NOMO-1 treated with DMSO at 0.1 percent for 48 hours (cell line): ENCODE data around the gene ITGAE.
A peak's percentile ranks its signal among the peaks of the same experiment; 100 is the strongest.
"Not testable (repeated sequence)": the region's sequence is repeated elsewhere in the genome, so short reads cannot be mapped to it uniquely, and the experiment has no call there.

Source experiments
- DNase-seq: peaks from one replicate; lab custom pipeline; 2025; ENCODE audit not compliant: unreplicated experiment; lab: John Stamatoyannopoulos, UW

Gene ITGAE

GRCh38 chr17:3735515-3735914, 65.5 kb downstream of the ITGAE start:
- DNase-seq: peak; percentile 48

- not testable (repeated sequence) for DNase-seq
Observed at GRCh38 chr17:3734911-3735276, 66.1 kb downstream of the ITGAE start.

- no peak for DNase-seq
Observed at GRCh38 chr17:3732210-3732621, 68.8 kb downstream of the ITGAE start.

- DNase-seq: no peak
Observed at GRCh38 chr17:3730881-3731429, 70.0 kb downstream of the ITGAE start.

- DNase-seq: no peak
Observed at GRCh38 chr17:3729881-3730280, 71.1 kb downstream of the ITGAE start.

GRCh38 chr17:3728099-3728498, 72.9 kb downstream of the ITGAE start:
- DNase-seq: not testable (repeated sequence)

- DNase-seq: no peak
Observed at GRCh38 chr17:3727041-3727440, 73.9 kb downstream of the ITGAE start.

- DNase-seq: no peak
Observed at GRCh38 chr17:3724378-3725077, 76.5 kb downstream of the ITGAE start.

GRCh38 chr17:3723556-3724377, 77.2 kb downstream of the ITGAE start, which contains the start of gene HASPIN:
Gene HASPIN, plus strand, starts transcription at chr17:3723903. Its CDS starts 33 bp downstream, at chr17:3723936.
- DNase-seq: peak; percentile 79

GRCh38 chr17:3723188-3723555, 77.8 kb downstream of the ITGAE start:
- DNase-seq: no peak

GRCh38 chr17:3722716-3723115, 78.3 kb downstream of the ITGAE start:
- no peak for DNase-seq

- DNase-seq: no peak
Observed at GRCh38 chr17:3719265-3719664, 81.7 kb downstream of the ITGAE start.

- DNase-seq: no peak
Observed at GRCh38 chr17:3718201-3718600, 82.8 kb downstream of the ITGAE start.

- no peak for DNase-seq
Observed at GRCh38 chr17:3715296-3715695, 85.7 kb downstream of the ITGAE start.

GRCh38 chr17:3712811-3713463, 88.1 kb downstream of the ITGAE start:
- no peak for DNase-seq

GRCh38 chr17:3710951-3711383, 90.0 kb downstream of the ITGAE start:
- DNase-seq: peak; percentile 95

GRCh38 chr17:3708366-3708765, 92.6 kb downstream of the ITGAE start:
- DNase-seq: no peak

GRCh38 chr17:3705718-3705984, 95.3 kb downstream of the ITGAE start:
- DNase-seq: not testable (repeated sequence)

GRCh38 chr17:3704931-3705717, 95.9 kb downstream of the ITGAE start:
- DNase-seq: no peak

- not testable (repeated sequence) for DNase-seq
Observed at GRCh38 chr17:3702041-3702539, 98.9 kb downstream of the ITGAE start.

GRCh38 chr17:3699951-3700350, 101.0 kb downstream of the ITGAE start:
- DNase-seq: no peak
